ENCODE results near the gene ZNF236.
"Not testable (repeated sequence)": the region's sequence is repeated elsewhere in the genome, so short reads cannot be mapped to it uniquely, and the experiment has no call there.

Gene ZNF236

GRCh38 chr18:76808561-76808960 is 13.8 kb upstream of the ZNF236 start:
- no peak for TF ChIP-seq CTCF (IDR thresholded peaks at IDR 0.05)
- H3K27ac ChIP-seq = no peak overlapping the region
- DNase-seq (ENCODE audit: low spot score) = no peak
- H3K4me3 ChIP-seq = no peak overlapping the region

GRCh38 chr18:76811530-76811929 is 10.8 kb upstream of the ZNF236 start:
- not testable (repeated sequence) for H3K27ac ChIP-seq; H3K4me3 ChIP-seq; DNase-seq (ENCODE audit: low spot score)

- Histone ChIP-seq H3K27ac (no peak overlapping the region), H3K4me3 (no peak overlapping the region)
- no peak for DNase-seq (ENCODE audit: low spot score)
- no peak for TF ChIP-seq CTCF (IDR thresholded peaks at IDR 0.05)
Measured at GRCh38 chr18:76814256-76814655, 8.1 kb upstream of the ZNF236 start.

- no peak overlapping the region for H3K4me3 ChIP-seq
- DNase-seq (ENCODE audit: low spot score) = no peak
- no peak overlapping the region for H3K27ac ChIP-seq
- TF ChIP-seq CTCF (IDR thresholded peaks at IDR 0.05) = no peak
Measured at GRCh38 chr18:76816127-76816526, 6.2 kb upstream of the ZNF236 start.

- Histone ChIP-seq H3K27ac (no peak overlapping the region), H3K4me3 (no peak overlapping the region)
- no peak for TF ChIP-seq CTCF (IDR thresholded peaks at IDR 0.05)
- DNase-seq (ENCODE audit: low spot score) = no peak
Measured at GRCh38 chr18:76817888-76818611, 4.3 kb upstream of the ZNF236 start.

GRCh38 chr18:76819411-76820136 is 2.8 kb upstream of the ZNF236 start:
- Histone ChIP-seq H3K4me3 (no peak overlapping the region), H3K27ac (no peak overlapping the region)
- no peak for DNase-seq (ENCODE audit: low spot score)
- no peak for TF ChIP-seq CTCF (IDR thresholded peaks at IDR 0.05)

- H3K27ac ChIP-seq = peak overlapping the region; percentile 85 to 98
- TF ChIP-seq CTCF (IDR thresholded peaks at IDR 0.05) = no peak
- peak overlapping the region; percentile 88 for H3K4me3 ChIP-seq
- no peak for DNase-seq (ENCODE audit: low spot score)
Measured at GRCh38 chr18:76821356-76821874, 942 bp upstream of the ZNF236 start.

Data from coronary artery (tissue), 2 donors.